GM12878 (cell line): ENCODE results near the gene HCAR1. TPM values are rescaled to one million over a fixed set of nuclear protein-coding genes. Genes with fewer than 3 reads are reported as not detected.
A peak's percentile ranks its signal among the peaks of the same experiment; 100 is the strongest.

Experiments
- ATAC-seq: fragments of 200-7000 bp; cut with Tn5 transposase; 3 replicates; pipeline ENCODE4 v1.9.1; 2020; ENCODE audit warnings: mild to moderate bottlenecking, moderate library complexity
- BruUV-seq: library from RNA; stranded (reverse); fragments of 400-500 nt; replicated peaks from 2 replicates; lab custom pipeline; 2021; lab: Mats Ljungman, UMichigan
- CTCF ChIA-PET: fragments of 300-600 bp; sonication (Branson Sonifier 250); formaldehyde crosslinking; extraction: SDS; loops from one replicate; lab custom pipeline; 2021; ENCODE audit warnings: inconsistent platforms; lab: Yijun Ruan, JAX
- POLR2A ChIA-PET: fragments of 350-600 bp; formaldehyde crosslinking; extraction: SDS; loops from one replicate; lab custom pipeline; 2021; ENCODE audit warnings: inconsistent platforms; lab: Charles Lee
- RAD21 ChIA-PET: fragments of 300-600 bp; sonication (Branson Sonifier 250); formaldehyde crosslinking; loops from one replicate; lab custom pipeline; 2023; ENCODE audit warnings: antibody characterized with exemption; ENCODE audit not compliant: unreplicated experiment; lab: Charles Lee
- SMC1A ChIA-PET: fragments of 300-600 bp; sonication (Branson Sonifier 250); formaldehyde crosslinking; loops from one replicate; lab custom pipeline; 2023; ENCODE audit not compliant: unreplicated experiment, uncharacterized antibody; lab: Charles Lee
- DNase-seq: peaks from one replicate; pipeline ENCODE4 v3.0.0-alpha.2; 2011; ENCODE audit warnings: low read depth, low spot score
- FAIRE-seq: peaks from 3 replicates; lab custom pipeline; 2011; peaks lifted over from hg19 to GRCh38; lab: Jason Lieb, UNC
- H2AFZ ChIP-seq: 2 replicates; pipeline ENCODE4 v1.6.0; 2011; ENCODE audit warnings: low read depth, low read length, control low read depth; ENCODE audit not compliant: control insufficient read depth
- H3K27ac ChIP-seq: 2 replicates; pipeline ENCODE4 v1.5.1; 2011; ENCODE audit warnings: control low read depth; ENCODE audit not compliant: control insufficient read depth, insufficient read depth
- H3K27me3 ChIP-seq, 2 experiments: replicated peaks in 1 of 2; 2 replicates each; pipeline versions ENCODE4 v1.6.0 to v1.6.1; 2011; ENCODE audit warnings: low read length in 1 of 2; ENCODE audit not compliant: control insufficient read depth in 2 of 2, insufficient read depth in 2 of 2
- H3K36me3 ChIP-seq, 2 experiments: 2 replicates each; pipeline ENCODE4 v1.5.1; 2011; ENCODE audit warnings: low read length in 1 of 2; ENCODE audit not compliant: control insufficient read depth in 2 of 2, insufficient read depth in 2 of 2
- H3K4me1 ChIP-seq: 2 replicates; pipeline ENCODE4 v1.6.1; 2011; ENCODE audit warnings: mild to moderate bottlenecking, low read length, moderate library complexity, mixed read lengths; ENCODE audit not compliant: control insufficient read depth, insufficient read depth
- H3K4me2 ChIP-seq: 2 replicates; pipeline ENCODE4 v1.6.0; 2011; ENCODE audit warnings: control low read depth; ENCODE audit not compliant: control insufficient read depth, insufficient read depth
- H3K4me3 ChIP-seq: fragments of 200-600 bp; sonication (generic); 2 replicates; pipeline ENCODE4 v1.5.1; 2016
- H3K79me2 ChIP-seq: 2 replicates; pipeline ENCODE4 v1.6.0; 2011; ENCODE audit warnings: low read length; ENCODE audit not compliant: control insufficient read depth, insufficient read depth
- H3K9ac ChIP-seq: 2 replicates; pipeline ENCODE4 v1.8.0; 2011; ENCODE audit warnings: low read length, control low read depth, mixed read lengths; ENCODE audit not compliant: control insufficient read depth, insufficient read depth
- H3K9me3 ChIP-seq: replicated peaks from 3 replicates; pipeline ENCODE4 v1.5.1; 2011; ENCODE audit warnings: mild to moderate bottlenecking, low read length; ENCODE audit not compliant: control insufficient read depth, insufficient read depth
- H4K20me1 ChIP-seq: 2 replicates; pipeline ENCODE4 v1.6.0; 2011; ENCODE audit not compliant: control insufficient read depth, insufficient read depth
- BCLAF1 ChIP-seq: fragments of 450-650 bp; IDR thresholded peaks from 2 replicates; pipeline ENCODE4 v1.6.1; 2017; ENCODE audit warnings: antibody characterized with exemption, mild to moderate bottlenecking, moderate library complexity
- CHD2 ChIP-seq: IDR thresholded peaks from 2 replicates; pipeline ENCODE4 v1.6.1; 2011; ENCODE audit warnings: low read depth, low read length, improper control_type of control experiment, borderline replicate concordance
- ELK1 ChIP-seq: IDR thresholded peaks from 2 replicates; pipeline ENCODE4 v1.6.1; 2012; ENCODE audit warnings: low read depth, low read length, improper control_type of control experiment
- JUNB ChIP-seq: IDR thresholded peaks from 2 replicates; pipeline ENCODE4 v1.6.1; 2016; ENCODE audit warnings: antibody characterized with exemption, mild to moderate bottlenecking
- MXI1 ChIP-seq: fragments of 150-350 bp; IDR thresholded peaks from 2 replicates; pipeline ENCODE4 v1.6.1; 2011; ENCODE audit warnings: low read depth, mild to moderate bottlenecking, inconsistent platforms, low read length, improper control_type of control experiment
- NKRF ChIP-seq: fragments of 450-650 bp; conservative IDR thresholded peaks from 2 replicates; pipeline ENCODE4 v1.6.1; 2017; ENCODE audit warnings: mild to moderate bottlenecking, moderate library complexity
- PML ChIP-seq: IDR thresholded peaks from 2 replicates; pipeline ENCODE4 v1.6.1; 2012; ENCODE audit warnings: low read length, inconsistent platforms
- SIN3A ChIP-seq: IDR thresholded peaks from 2 replicates; pipeline ENCODE4 v1.6.1; 2012; ENCODE audit warnings: low read depth, low read length, improper control_type of control experiment
- SP1 ChIP-seq: IDR thresholded peaks from one replicate; pipeline ENCODE4 v1.6.1; 2011; ENCODE audit warnings: low read depth, low read length
- TCF3 ChIP-seq: IDR thresholded peaks from 2 replicates; pipeline ENCODE4 v1.6.1; 2012; ENCODE audit warnings: low read depth, mild to moderate bottlenecking, low read length, borderline replicate concordance; ENCODE audit not compliant: insufficient read depth
- ZNF274 ChIP-seq: IDR thresholded peaks from one replicate; pipeline ENCODE4 v1.8.0; 2011; ENCODE audit not compliant: insufficient read length, insufficient read depth
- WGBS: methylation state at CpG from one replicate; pipeline ENCODE4 v1.1.6; 2016; ENCODE audit warnings: low lambda C conversion rate; ENCODE audit not compliant: insufficient replicate concordance, insufficient coverage; ENCODE audit errors: missing lambda C conversion rate; 5-methylcytosine and 5-hydroxymethylcytosine counted together
- in situ Hi-C: fragments of 300-500 bp; cut with MboI; formaldehyde crosslinking; loops from 9 replicates; pipeline ENCODE4 v1.14.3; 2018; ENCODE audit warnings: mixed read lengths
- intact Hi-C: fragments of 100-400 bp; cut with micrococcal nuclease; formaldehyde crosslinking; loops from one replicate; pipeline ENCODE4 v1.14.2; 2022; ENCODE audit not compliant: unreplicated experiment
- polyA plus RNA-seq, 11 experiments: library from polyadenylated mRNA; depleted of rRNA in 4 of 11; unstranded in 6 of 11; stranded (reverse) in 5 of 11; fragments of >200 nt; fragmentation: Nextera tagmentation in 4 of 11; fragmentation: Illumina TruSeq in 1 of 11; extraction: Ambion mirVana in 4 of 11; extraction: Trizol in 1 of 11; gene quantifications; 1 replicate in 1 of 11; 2 replicates in 10 of 11; pipeline versions ENCODE4 v1.2.1 to v1.2.3, GENCODE V29; 2011 to 2016; ENCODE audit warnings: inconsistent platforms in 2 of 11, missing spikeins in 2 of 11, low read depth in 1 of 11
- total RNA-seq, 4 experiments: library from RNA; depleted of rRNA in 3 of 4; stranded (reverse); fragments of >200 nt in 3 of 4; fragmentation: Illumina TruSeq in 1 of 4; extraction: Trizol in 1 of 4; gene quantifications; 2 replicates each; pipeline versions ENCODE4 v1.2.1 to v1.2.3, GENCODE V29; 2013 to 2021
- TF ChIP-seq, protein P1 (sequence below): fragments of 450-650 bp; IDR thresholded peaks from 2 replicates; pipeline ENCODE4 v1.6.1; 2018; ENCODE audit warnings: mild to moderate bottlenecking, low read depth, moderate library complexity; ENCODE audit not compliant: partially characterized antibody

Gene HCAR1
- total and polyA plus RNA-seq, 10 of the 15 experiments (the other 5 are each of a cell fraction or from before 2014, with no cell fraction given), result 0.01 to 0.05 (median 0.04) TPM; not detected in 7

DNA sequence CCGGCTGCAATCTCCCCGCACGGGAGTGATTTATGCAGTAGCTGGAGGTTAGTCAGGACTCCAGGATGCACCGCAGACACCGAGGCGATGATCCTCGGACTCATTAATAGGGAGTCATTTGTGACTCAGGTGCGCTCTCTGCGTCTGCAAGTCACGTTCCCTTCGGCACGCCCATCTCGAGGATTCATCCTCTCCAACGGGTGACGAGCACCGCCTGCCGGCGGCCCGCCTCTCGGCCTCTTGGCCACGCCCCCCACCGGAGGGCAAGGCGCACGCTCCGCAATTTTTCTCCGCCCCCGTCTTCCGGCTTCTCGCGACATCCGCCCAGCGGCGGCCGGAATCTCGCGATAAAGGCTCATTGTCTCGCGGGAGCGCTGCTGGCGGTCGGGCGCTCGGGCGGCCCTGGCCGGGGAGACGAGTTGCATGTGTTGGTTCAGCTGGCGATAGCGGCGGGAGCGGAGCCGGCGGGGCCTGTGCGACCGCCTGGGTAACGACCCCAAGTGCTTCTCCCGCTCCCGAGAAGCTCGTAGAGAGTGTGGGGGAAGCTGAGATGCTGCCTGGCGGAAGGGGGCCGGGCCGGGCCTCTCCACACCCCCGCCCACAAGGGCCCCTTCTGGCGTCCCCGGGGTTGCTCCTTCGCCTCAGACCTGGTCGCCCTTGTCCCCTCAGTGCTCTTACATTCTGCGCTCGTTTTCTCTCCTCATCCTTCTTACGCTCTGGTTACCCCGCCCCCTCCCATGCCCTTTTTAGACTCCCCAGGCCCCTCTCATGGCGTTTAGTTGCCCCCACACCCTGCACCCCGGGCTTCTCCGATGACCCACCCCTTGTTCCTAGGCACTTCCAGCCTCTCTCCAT lies 22.0 kb upstream of the HCAR1 start, which contains the start of gene DENR:
Gene DENR, plus strand, starts transcription at position 361 of the 855 bp plus-strand sequence. CDS start 878 bp downstream, outside the sequence.
- Histone ChIP-seq H2AFZ (peak within 1 kb of the TSS; percentile 78), H3K79me2 (peaks cover 24% of the 10 kb centered on the region), H3K36me3 (peaks cover 0 to 10% of the 10 kb centered on the region in 2 experiments; a peak in 1 of 4 replicates), H3K4me2 (peak within 1 kb of the TSS; percentile 84), H3K9ac (peak within 1 kb of the TSS; percentile 94), H3K4me3 (peak within 1 kb of the TSS; percentile 81), H3K9me3 (no peaks in the 10 kb centered on the region), H4K20me1 (no peaks in the 10 kb centered on the region), H3K27ac (peak within 1 kb of the TSS; percentile 81), H3K27me3 (no peaks in the 10 kb centered on the region), H3K4me1 (peaks cover 7% of the 10 kb centered on the region)
- DNase-seq, result peak; percentile 91
- peak; percentile 75 for FAIRE-seq
- ChIA-PET SMC1A (interaction anchor here (0.6 to 3.2 kb wide), 10 partner anchors 20 to 631 kb away, joined by 3 to 28 read pairs (median 4); no protein-coding TSS in a partner anchor), CTCF (interaction anchor here (0.6 to 3.7 kb wide), 19 partner anchors 9 to 476 kb away, joined by 3 to 38 read pairs (median 3); partner anchors contain the start of gene ZCCHC8), RAD21 (interaction anchor here (0.5 to 3.2 kb wide), 14 partner anchors 19 to 374 kb away, joined by 3 to 45 read pairs (median 3); no protein-coding TSS in a partner anchor), POLR2A (interaction anchor here (0.5 to 1.4 kb wide), 4 partner anchors 13 to 351 kb away, joined by 3 read pairs; no protein-coding TSS in a partner anchor)
- intact Hi-C loops (loop anchor here (1.0 to 5.0 kb wide), 3 partner anchors 70 to 350 kb away; no protein-coding TSS in a partner anchor), in situ Hi-C loops (loop anchor here (5.0 kb wide), 1 partner anchor 115 kb away; no protein-coding TSS in a partner anchor)
- WGBS, result 2% methylated on average over 73 of the region's 73 CpGs
- peak; percentile 95 for ATAC-seq
- BruUV-seq, result no TSS peak
- TF ChIP-seq JUNB, result no peak
- no peak for TF ChIP-seq BCLAF1
- peak; percentile 96 for TF ChIP-seq MXI1
- TF ChIP-seq NKRF, result peak; percentile 83
- TF ChIP-seq ELK1, result peak; percentile 87
- TF ChIP-seq ZNF274, result no peak
- TF ChIP-seq SP1, result peak; percentile 89
- peak; percentile 93 for TF ChIP-seq PML
- TF ChIP-seq SIN3A, result peak; percentile 87
- peak; percentile 100 for TF ChIP-seq CHD2
- TF ChIP-seq, protein P1, sequence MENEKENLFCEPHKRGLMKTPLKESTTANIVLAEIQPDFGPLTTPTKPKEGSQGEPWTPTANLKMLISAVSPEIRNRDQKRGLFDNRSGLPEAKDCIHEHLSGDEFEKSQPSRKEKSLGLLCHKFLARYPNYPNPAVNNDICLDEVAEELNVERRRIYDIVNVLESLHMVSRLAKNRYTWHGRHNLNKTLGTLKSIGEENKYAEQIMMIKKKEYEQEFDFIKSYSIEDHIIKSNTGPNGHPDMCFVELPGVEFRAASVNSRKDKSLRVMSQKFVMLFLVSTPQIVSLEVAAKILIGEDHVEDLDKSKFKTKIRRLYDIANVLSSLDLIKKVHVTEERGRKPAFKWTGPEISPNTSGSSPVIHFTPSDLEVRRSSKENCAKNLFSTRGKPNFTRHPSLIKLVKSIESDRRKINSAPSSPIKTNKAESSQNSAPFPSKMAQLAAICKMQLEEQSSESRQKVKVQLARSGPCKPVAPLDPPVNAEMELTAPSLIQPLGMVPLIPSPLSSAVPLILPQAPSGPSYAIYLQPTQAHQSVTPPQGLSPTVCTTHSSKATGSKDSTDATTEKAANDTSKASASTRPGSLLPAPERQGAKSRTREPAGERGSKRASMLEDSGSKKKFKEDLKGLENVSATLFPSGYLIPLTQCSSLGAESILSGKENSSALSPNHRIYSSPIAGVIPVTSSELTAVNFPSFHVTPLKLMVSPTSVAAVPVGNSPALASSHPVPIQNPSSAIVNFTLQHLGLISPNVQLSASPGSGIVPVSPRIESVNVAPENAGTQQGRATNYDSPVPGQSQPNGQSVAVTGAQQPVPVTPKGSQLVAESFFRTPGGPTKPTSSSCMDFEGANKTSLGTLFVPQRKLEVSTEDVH, result no peak
- TF ChIP-seq TCF3, result 0 out of 2 replicates have a peak, but pooled peaks have one; percentile 44
